HEK293T (cell line): ENCODE results near the gene PLD5.

Source experiments
- ARNT ChIP-seq: fragments of 450-650 bp; IDR thresholded peaks from 2 replicates; pipeline ENCODE4 v1.6.1; 2017; ENCODE audit warnings: mild to moderate bottlenecking
- BHLHE40 ChIP-seq: fragments of 450-650 bp; IDR thresholded peaks from 2 replicates; pipeline ENCODE4 v1.6.1; 2016; ENCODE audit warnings: mild to moderate bottlenecking, moderate library complexity, borderline replicate concordance
- ELF4 ChIP-seq: fragments of 450-650 bp; IDR thresholded peaks from 2 replicates; pipeline ENCODE4 v1.6.1; 2017; ENCODE audit warnings: antibody characterized with exemption
- FOXA1 ChIP-seq: fragments of 450-650 bp; IDR thresholded peaks from 2 replicates; pipeline ENCODE4 v1.6.1; 2016; ENCODE audit warnings: mild to moderate bottlenecking
- FOXK2 ChIP-seq: fragments of 450-650 bp; IDR thresholded peaks from 2 replicates; pipeline ENCODE4 v1.6.1; 2016; ENCODE audit warnings: mild to moderate bottlenecking
- FOXM1 ChIP-seq: fragments of 450-650 bp; IDR thresholded peaks from 2 replicates; pipeline ENCODE4 v1.6.1; 2017; ENCODE audit warnings: mild to moderate bottlenecking, borderline replicate concordance
- HDGF ChIP-seq: fragments of 450-650 bp; IDR thresholded peaks from 2 replicates; pipeline ENCODE4 v1.6.1; 2017; ENCODE audit warnings: antibody characterized with exemption, borderline replicate concordance
- LEF1 ChIP-seq: fragments of 450-650 bp; IDR thresholded peaks from 2 replicates; pipeline ENCODE4 v1.6.1; 2017; ENCODE audit warnings: mild to moderate bottlenecking, borderline replicate concordance
- SP1 ChIP-seq: fragments of 450-650 bp; IDR thresholded peaks from 2 replicates; pipeline ENCODE4 v1.6.1; 2017
- SUZ12 ChIP-seq: fragments of 450-650 bp; IDR thresholded peaks from 2 replicates; pipeline ENCODE4 v1.6.1; 2016; ENCODE audit warnings: mild to moderate bottlenecking
- TARDBP ChIP-seq: fragments of 450-650 bp; IDR thresholded peaks from 2 replicates; pipeline ENCODE4 v1.6.1; 2016
- ZNF384 ChIP-seq: fragments of 450-650 bp; IDR thresholded peaks from 2 replicates; pipeline ENCODE4 v1.6.1; 2016

DNA sequence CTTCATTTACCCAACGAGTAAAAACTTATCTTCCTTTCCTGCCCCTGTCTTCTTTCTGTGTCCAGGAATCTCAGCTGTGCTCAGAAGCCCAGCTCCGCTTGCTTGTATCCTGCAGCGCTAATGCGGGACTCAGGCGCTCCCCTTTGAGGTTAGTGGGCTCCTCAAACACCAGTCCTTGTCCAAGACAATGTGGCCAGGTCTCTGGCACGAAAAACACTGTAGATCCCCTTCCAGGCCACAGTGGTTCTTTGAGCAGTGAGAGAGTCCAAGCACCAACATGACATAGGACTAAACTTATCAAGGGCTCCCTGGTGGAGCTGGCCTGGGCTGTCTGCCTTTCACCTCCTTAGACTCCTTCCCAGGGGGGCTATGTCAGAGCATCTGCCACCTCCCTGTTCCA is 53.7 kb downstream of the PLD5 start:
- no peak for TF ChIP-seq ZNF384
- no peak for TF ChIP-seq FOXK2
- no peak for TF ChIP-seq SP1
- no peak for TF ChIP-seq SUZ12
- no peak for TF ChIP-seq ARNT
- TF ChIP-seq LEF1 = no peak
- TF ChIP-seq BHLHE40 = no peak
- no peak for TF ChIP-seq FOXA1
- no peak for TF ChIP-seq FOXM1
- no peak for TF ChIP-seq TARDBP
- TF ChIP-seq HDGF = no peak
- no peak for TF ChIP-seq ELF4
